ENCODE results near the gene ST7.

- TF ChIP-seq, protein P1, sequence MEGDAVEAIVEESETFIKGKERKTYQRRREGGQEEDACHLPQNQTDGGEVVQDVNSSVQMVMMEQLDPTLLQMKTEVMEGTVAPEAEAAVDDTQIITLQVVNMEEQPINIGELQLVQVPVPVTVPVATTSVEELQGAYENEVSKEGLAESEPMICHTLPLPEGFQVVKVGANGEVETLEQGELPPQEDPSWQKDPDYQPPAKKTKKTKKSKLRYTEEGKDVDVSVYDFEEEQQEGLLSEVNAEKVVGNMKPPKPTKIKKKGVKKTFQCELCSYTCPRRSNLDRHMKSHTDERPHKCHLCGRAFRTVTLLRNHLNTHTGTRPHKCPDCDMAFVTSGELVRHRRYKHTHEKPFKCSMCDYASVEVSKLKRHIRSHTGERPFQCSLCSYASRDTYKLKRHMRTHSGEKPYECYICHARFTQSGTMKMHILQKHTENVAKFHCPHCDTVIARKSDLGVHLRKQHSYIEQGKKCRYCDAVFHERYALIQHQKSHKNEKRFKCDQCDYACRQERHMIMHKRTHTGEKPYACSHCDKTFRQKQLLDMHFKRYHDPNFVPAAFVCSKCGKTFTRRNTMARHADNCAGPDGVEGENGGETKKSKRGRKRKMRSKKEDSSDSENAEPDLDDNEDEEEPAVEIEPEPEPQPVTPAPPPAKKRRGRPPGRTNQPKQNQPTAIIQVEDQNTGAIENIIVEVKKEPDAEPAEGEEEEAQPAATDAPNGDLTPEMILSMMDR (IDR thresholded peaks at IDR 0.05) = no peak
- no peak for TF ChIP-seq REST (IDR thresholded peaks at IDR 0.05; ENCODE audit: insufficient read depth in 1 of 2, low read depth in 2 of 2, low read length in 1 of 2)
Observed at GRCh38 chr7:117137868-117138267, 184.6 kb downstream of the ST7 start.

Data from Panc1 (cell line).